GM18909 (cell line): ENCODE data around the gene DDX1.

ENCODE experiments used
- ATAC-seq: cut with Tn5 transposase; IDR thresholded peaks from one replicate; pipeline ENCODE4 v1.9.1; 2021; ENCODE audit warnings: mild to moderate bottlenecking; ENCODE audit not compliant: unreplicated experiment, poor library complexity

Gene DDX1

GRCh38 chr2:15561574-15562344, 29.9 kb upstream of the DDX1 start:
- ATAC-seq, result peak; percentile 25

GRCh38 chr2:15562354-15563031, 29.2 kb upstream of the DDX1 start:
- no peak for ATAC-seq

GRCh38 chr2:15563227-15564100, 28.2 kb upstream of the DDX1 start:
- no peak for ATAC-seq

GRCh38 chr2:15565392-15565791, 26.3 kb upstream of the DDX1 start:
- ATAC-seq, result no peak

GRCh38 chr2:15565994-15566671, 25.5 kb upstream of the DDX1 start:
- no peak for ATAC-seq

- no peak for ATAC-seq
These were observed 24.8 kb upstream of the DDX1 start for GRCh38 chr2:15566912-15567311.

- ATAC-seq, result no peak
These were observed 22.8 kb upstream of the DDX1 start for GRCh38 chr2:15568874-15569273.

GRCh38 chr2:15570104-15570503, 21.6 kb upstream of the DDX1 start:
- no peak for ATAC-seq

- no peak for ATAC-seq
These were observed 19.9 kb upstream of the DDX1 start for GRCh38 chr2:15571729-15572128.

- ATAC-seq, result peak; percentile 95
These were observed 14.5 kb upstream of the DDX1 start for GRCh38 chr2:15577071-15577735.

GRCh38 chr2:15579641-15580040, 12.0 kb upstream of the DDX1 start:
- ATAC-seq, result no peak

GRCh38 chr2:15580451-15580850, 11.2 kb upstream of the DDX1 start:
- no peak for ATAC-seq

GRCh38 chr2:15582710-15583357, 8.8 kb upstream of the DDX1 start:
- peak; percentile 51 for ATAC-seq

GRCh38 chr2:15583826-15584225, 7.8 kb upstream of the DDX1 start:
- ATAC-seq, result no peak

- ATAC-seq, result no peak
These were observed 7.4 kb upstream of the DDX1 start for GRCh38 chr2:15584316-15584715.

- ATAC-seq, result no peak
These were observed 6.8 kb upstream of the DDX1 start for GRCh38 chr2:15584767-15585469.

- ATAC-seq, result no peak
These were observed 3.2 kb upstream of the DDX1 start for GRCh38 chr2:15588329-15588919.

GRCh38 chr2:15591373-15591691, 336 bp upstream of the DDX1 start:
- no peak for ATAC-seq

- ATAC-seq, result no peak
These were observed 1.6 kb downstream of the DDX1 start for GRCh38 chr2:15593327-15593705.
